ENCODE results near the gene MAP4K1. TPM values are rescaled to one million over a fixed set of nuclear protein-coding genes. Genes with fewer than 3 reads are reported as not detected.
A peak's percentile ranks its signal among the peaks of the same experiment; 100 is the strongest.
"Not testable (repeated sequence)": the region's sequence is repeated elsewhere in the genome, so short reads cannot be mapped to it uniquely, and the experiment has no call there.

Gene MAP4K1
- total RNA-seq, 1 donor, result 29.1 TPM

DNA sequence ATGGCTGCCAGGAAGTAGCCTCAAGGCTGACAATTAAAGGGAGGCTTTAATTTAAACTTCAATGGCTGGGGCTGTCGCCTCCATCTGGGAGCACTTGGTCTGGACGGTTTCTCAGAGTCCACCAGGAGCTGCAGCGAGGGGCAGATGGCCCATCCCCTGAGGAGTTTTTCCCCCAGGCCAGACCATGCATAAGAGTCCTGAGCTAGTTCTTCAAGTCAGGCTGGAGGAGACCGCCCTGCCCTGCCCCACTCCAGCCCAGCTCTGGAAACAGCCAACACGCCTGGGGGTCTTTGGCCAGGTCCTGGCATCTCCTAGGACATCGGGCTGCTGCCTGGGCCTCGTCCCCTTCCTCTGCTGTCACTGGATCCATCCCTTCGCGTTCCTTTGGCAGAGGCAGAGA lies 24.4 kb upstream of the MAP4K1 start:
- Histone ChIP-seq H3K27me3 (ENCODE audit: insufficient read depth, low read length) (no peaks in the 10 kb centered on the region), H3K4me3 (ENCODE audit: low read length) (no peak overlapping the region), H3K9me3 (ENCODE audit: low read depth, low read length) (no peaks in the 10 kb centered on the region), H3K4me1 (ENCODE audit: insufficient read depth, low read length) (peaks cover 6% of the 10 kb centered on the region)

DNA sequence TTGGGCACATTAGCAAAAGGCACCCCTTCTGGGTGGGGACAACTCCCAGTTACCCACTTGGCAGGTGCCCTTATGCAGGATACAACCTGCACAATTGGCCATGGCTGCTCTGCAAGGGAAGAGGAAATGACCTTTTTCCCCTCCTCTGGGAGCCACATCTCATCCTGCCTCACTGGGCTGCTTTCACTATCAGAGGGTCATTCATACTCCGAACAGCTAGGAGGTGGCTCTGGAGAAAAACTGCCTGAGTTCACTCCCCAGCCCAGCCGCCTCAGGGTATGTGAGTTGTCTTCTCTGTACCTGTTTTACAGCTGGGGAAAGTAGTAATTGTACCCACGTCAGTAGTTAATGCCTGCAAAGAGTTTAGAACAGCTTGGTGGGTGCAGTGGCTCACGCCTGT lies 22.6 kb upstream of the MAP4K1 start:
- H3K4me3 ChIP-seq (ENCODE audit: low read length), result no peak overlapping the region
- H3K27me3 ChIP-seq (ENCODE audit: insufficient read depth, low read length), result no peaks in the 10 kb centered on the region
- H3K9me3 ChIP-seq (ENCODE audit: low read depth, low read length), result no peaks in the 10 kb centered on the region
- H3K4me1 ChIP-seq (ENCODE audit: insufficient read depth, low read length), result peaks cover 19% of the 10 kb centered on the region

DNA sequence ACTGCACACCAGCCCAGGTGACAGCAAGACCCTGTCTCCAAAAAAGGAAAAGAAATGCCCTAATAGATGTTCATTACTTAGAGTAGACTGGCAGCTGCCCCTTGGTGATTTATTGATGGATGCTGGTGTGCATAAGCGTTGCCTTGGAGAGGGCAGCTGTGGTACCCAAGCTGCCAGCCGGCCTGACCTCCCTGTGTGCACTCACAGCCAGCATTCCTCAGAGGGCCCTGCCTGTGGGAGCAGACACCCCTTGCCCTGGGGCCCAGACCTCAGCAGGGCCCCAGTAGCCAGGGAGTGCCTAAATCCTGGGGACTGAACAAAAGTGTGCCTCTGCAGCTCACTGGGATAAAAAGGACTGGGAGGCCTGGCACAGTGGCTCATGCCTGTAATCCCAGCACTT lies 21.9 kb upstream of the MAP4K1 start:
- Histone ChIP-seq H3K4me3 (ENCODE audit: low read length) (no peak overlapping the region), H3K9me3 (ENCODE audit: low read depth, low read length) (no peaks in the 10 kb centered on the region), H3K4me1 (ENCODE audit: insufficient read depth, low read length) (peaks cover 26% of the 10 kb centered on the region), H3K27me3 (ENCODE audit: insufficient read depth, low read length) (no peaks in the 10 kb centered on the region)

DNA sequence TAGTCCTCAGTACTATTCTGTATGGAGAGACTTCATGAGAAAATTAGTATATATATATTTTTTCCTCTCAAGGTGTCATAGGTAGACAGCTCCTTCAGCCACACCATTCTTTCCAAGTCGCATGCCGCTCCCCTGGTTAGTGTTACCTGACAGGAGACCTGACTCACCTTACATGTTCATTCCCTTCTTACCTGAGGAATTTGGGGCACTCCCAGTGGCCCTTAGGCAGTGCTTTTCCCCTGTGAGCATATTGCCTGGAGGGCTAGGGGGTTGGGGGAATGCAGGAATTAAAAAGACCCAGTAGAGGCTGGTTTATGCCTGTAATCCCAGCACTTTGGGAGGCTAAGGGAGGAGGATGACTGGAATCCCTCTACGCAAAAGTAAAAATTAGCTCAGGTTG lies 20.7 kb upstream of the MAP4K1 start:
- no peak overlapping the region for H3K4me3 ChIP-seq (ENCODE audit: low read length)
- no peaks in the 10 kb centered on the region for H3K27me3 ChIP-seq (ENCODE audit: insufficient read depth, low read length)
- H3K4me1 ChIP-seq (ENCODE audit: insufficient read depth, low read length), result peaks cover 27% of the 10 kb centered on the region
- H3K9me3 ChIP-seq (ENCODE audit: low read depth, low read length), result no peaks in the 10 kb centered on the region

DNA sequence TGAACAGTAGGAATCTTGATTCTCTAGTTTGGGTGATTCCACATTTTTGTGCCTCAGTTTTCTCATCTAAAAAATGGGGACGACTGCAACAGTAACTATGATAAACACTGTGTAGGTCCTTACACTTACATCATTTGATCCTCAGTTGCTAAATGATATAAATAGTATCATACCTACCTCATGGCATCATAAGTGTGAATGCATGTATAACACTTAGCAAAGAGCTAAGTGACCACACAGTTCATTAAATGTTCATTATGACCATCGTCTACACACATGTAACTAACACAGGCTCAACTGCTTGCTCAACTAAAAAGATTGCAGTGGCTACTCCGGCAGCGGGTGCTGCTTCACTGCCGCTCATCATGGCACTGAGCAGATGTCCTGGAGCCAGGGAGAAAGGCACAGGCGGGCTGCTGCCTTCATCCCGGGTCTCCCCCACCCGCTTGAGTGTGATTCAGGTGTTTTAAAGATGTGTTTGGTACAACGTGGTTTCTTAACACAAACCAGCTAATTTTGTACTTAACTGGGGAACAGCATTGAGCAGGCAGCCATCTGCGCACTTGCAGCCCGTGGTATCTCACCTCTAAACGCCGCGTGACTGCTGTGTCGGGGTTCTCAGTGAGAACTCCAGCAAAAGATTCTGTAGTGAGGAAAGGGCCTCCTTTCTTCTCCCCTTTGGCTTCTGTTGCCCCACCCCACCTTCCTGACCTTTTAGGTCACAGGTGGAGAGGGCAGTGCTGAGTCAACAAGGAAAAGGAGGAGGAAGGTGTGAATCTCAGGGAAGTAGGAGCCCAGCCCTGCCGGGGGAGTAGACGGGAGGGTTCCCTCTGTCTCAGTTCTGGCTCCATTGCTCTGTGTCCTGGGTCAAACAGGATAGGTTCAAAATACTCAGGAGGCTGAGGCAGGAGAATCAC lies 18.0 kb upstream of the MAP4K1 start:
- Histone ChIP-seq H3K4me1 (ENCODE audit: insufficient read depth, low read length) (peaks cover 27% of the 10 kb centered on the region), H3K4me3 (ENCODE audit: low read length) (no peak overlapping the region), H3K9me3 (ENCODE audit: low read depth, low read length) (no peaks in the 10 kb centered on the region), H3K27me3 (ENCODE audit: insufficient read depth, low read length) (no peaks in the 10 kb centered on the region)

DNA sequence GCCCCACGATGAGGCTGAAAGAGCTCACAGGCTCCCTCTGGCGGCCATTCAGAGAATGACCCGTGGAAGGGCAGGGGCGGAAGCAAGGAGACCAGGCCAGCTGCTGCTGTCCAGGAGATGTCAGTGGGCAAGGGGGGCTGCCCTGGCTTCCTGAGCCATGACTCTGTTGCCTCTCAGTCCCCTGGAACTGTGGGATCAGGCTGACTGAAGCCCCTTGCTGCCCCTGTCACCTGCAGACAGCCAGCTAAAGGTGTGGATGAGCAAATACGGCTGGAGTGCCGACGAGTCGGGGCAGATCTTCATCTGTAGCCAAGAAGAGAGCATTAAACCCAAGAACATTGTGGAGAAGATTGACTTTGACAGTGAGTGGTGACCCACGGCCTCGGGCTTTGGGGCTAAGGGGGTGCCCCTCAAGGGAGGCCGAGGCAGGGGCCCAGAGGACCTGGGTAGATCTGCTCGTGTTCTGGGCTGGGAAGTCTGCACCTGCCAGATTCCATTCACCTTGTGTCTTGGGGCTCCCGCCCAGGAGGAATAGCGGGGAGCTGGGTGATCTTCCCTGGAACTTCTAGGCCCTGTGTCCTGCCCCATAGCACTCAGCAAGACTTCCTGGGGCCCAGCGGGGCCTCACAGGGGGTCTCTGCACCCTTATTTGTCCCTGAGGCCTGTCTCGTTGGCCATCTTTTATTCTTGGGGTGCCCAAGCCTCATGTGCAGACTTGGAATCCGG lies 17.2 kb upstream of the MAP4K1 start:
- H3K27me3 ChIP-seq (ENCODE audit: insufficient read depth, low read length), result no peaks in the 10 kb centered on the region
- H3K4me1 ChIP-seq (ENCODE audit: insufficient read depth, low read length), result peaks cover 27% of the 10 kb centered on the region
- no peaks in the 10 kb centered on the region for H3K9me3 ChIP-seq (ENCODE audit: low read depth, low read length)
- H3K4me3 ChIP-seq (ENCODE audit: low read length), result no peak overlapping the region

DNA sequence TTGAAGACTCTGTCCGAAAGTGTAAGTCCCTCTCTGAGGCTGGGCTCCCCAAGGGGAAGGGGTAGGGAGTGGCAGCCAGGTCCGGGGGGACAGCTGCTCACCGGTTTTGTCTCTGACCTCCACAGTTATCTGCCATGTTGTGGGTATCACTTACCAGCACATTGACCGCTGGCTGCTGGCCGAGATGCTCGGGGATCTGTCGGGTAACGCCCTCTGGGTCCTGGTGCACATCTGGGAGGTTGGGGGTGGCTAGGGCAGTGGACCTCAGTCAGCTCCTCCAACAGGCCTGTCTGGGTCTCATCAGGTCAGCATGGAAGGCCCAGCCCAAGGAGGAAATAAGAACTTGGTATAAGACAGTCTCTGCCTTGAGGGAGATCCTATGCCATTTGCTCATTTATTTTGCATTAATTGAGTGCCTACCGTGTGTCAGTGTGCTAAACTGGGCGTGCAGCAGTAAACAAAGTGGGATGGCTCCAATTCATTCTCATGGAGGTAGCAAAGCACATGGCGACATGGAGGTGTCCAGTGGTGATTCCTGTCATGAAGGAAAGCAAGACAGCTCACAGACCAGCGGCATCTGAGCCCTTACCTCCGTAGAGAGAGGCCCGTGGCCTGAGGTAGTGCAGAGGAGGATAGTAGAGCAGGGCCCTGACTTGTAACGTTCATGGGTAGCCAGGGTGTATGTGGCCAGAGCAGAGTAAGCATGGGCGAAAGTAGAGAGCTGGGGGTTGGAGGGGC lies 14.9 kb upstream of the MAP4K1 start:
- H3K27me3 ChIP-seq (ENCODE audit: insufficient read depth, low read length), result no peaks in the 10 kb centered on the region
- H3K9me3 ChIP-seq (ENCODE audit: low read depth, low read length), result no peaks in the 10 kb centered on the region
- H3K4me3 ChIP-seq (ENCODE audit: low read length), result no peak overlapping the region
- peaks cover 27% of the 10 kb centered on the region for H3K4me1 ChIP-seq (ENCODE audit: insufficient read depth, low read length)

DNA sequence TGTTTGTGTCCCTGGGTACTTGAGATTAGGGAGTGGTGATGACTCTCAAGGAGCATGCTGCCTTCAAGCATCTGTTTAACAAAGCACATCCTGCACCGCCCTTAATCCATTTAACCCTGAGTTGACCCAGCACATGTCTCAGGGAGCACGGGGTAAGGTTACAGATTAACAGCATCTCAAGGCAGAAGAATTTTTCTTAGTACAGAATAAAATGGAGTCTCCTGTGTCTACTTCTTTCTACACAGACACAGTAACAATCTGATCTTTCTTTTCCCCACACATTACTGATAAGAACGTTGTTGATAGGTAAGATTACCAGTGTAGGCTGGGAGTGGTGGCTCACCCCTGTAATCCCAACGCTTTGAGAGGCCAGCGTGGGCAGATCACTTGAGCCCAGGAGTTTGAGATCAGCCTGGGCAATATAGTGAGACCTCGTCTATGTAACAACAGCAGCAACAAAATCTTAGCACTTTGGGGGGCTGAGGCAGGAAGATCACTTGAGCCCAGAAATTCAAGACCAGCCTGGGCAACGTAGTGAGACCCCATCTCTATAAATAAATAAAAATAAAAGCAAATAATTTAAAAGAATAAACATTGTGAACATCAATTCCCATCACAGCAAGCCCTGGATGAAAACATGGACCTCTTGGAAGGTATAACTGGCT lies 14.2 kb upstream of the MAP4K1 start:
- H3K9me3 ChIP-seq (ENCODE audit: low read depth, low read length); H3K27me3 ChIP-seq (ENCODE audit: insufficient read depth, low read length); H3K4me3 ChIP-seq (ENCODE audit: low read length): not testable (repeated sequence)
- H3K4me1 ChIP-seq (ENCODE audit: insufficient read depth, low read length), result peaks cover 22% of the 10 kb centered on the region

DNA sequence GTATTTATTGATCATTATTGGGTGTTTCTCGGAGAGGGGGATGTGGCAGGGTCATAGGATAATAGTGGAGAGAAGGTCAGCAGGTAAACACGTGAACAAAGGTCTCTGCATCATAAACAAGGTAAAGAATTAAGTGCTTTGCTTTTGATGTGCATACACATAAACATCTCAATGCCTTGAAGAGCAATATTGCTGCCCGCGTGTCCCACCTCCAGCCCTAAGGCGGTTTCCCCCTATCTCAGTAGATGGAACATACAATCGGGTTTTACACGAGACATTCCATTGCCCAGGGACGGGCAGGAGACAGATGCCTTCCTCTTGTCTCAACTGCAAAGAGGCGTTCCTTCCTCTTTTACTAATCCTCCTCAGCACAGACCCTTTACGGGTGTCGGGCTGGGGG lies 13.5 kb upstream of the MAP4K1 start:
- peaks cover 15% of the 10 kb centered on the region for H3K4me1 ChIP-seq (ENCODE audit: insufficient read depth, low read length)
- not testable (repeated sequence) for H3K9me3 ChIP-seq (ENCODE audit: low read depth, low read length); H3K4me3 ChIP-seq (ENCODE audit: low read length); H3K27me3 ChIP-seq (ENCODE audit: insufficient read depth, low read length)

DNA sequence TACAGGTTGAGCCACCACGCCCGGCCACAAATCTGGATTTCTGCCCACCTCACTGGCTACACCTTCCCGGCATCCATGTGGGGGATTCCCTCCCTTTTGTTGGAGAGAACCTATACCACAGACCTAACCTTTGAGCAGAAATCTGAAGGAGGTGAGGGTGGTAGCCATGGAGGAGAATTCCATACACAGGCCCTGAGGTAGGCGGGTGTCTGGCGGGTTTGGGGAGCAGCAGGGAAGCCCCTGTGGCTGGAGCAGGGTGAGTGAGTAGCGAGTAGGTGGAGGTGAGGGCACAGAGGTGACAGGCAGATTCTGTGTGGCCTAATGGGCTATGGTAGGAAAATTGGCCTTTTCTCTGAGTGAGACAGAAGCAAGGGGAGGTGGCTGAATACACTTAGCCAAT lies 11.8 kb upstream of the MAP4K1 start:
- H3K4me3 ChIP-seq (ENCODE audit: low read length), result no peak overlapping the region
- peaks cover under 1% of the 10 kb centered on the region for H3K4me1 ChIP-seq (ENCODE audit: insufficient read depth, low read length)
- no peaks in the 10 kb centered on the region for H3K9me3 ChIP-seq (ENCODE audit: low read depth, low read length)
- no peaks in the 10 kb centered on the region for H3K27me3 ChIP-seq (ENCODE audit: insufficient read depth, low read length)

DNA sequence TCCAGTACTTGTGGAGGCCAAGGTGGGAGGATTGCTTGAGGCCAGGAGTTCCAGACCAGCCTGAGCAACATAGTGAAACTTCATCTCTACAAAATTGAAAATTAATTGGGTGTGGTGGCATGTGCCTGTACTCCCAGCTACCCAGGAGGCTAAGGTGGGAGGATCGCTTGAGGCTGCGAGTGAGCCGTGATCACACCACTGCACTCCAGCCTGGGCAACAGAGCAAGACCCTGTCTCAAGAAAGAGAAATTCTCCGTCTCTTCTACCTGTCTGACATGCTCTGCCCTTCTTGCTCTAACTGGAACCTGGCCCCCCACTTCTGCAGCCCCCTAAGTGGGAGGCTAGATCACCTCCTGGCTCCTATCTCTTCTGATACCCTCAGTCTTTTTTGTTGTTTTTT lies 8.6 kb upstream of the MAP4K1 start:
- no peaks in the 10 kb centered on the region for H3K27me3 ChIP-seq (ENCODE audit: insufficient read depth, low read length)
- H3K4me1 ChIP-seq (ENCODE audit: insufficient read depth, low read length), result no peaks in the 10 kb centered on the region
- no peak overlapping the region for H3K4me3 ChIP-seq (ENCODE audit: low read length)
- no peaks in the 10 kb centered on the region for H3K9me3 ChIP-seq (ENCODE audit: low read depth, low read length)

DNA sequence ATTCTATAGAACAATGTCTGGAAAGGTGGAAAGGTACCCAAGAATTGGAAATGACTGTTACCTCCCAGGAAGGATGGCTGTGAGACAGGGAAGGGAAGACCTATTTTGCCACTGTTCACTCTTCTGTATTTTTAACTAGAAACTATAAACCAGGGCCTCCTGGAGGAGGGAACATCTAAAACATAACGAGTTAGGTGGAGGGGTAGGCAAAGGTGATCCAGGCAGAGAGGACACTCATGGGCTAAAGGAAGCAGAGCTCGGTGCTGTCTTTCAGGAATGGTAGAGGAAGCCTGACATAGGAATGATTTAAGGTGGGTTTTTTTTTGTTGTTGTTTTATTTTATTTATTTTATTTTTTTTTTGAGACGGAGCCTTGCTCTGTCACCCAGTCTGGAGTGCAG lies 7.1 kb upstream of the MAP4K1 start:
- Histone ChIP-seq H3K4me3 (ENCODE audit: low read length) (no peak overlapping the region), H3K4me1 (ENCODE audit: insufficient read depth, low read length) (peaks cover 6% of the 10 kb centered on the region), H3K9me3 (ENCODE audit: low read depth, low read length) (no peaks in the 10 kb centered on the region), H3K27me3 (ENCODE audit: insufficient read depth, low read length) (no peaks in the 10 kb centered on the region)

DNA sequence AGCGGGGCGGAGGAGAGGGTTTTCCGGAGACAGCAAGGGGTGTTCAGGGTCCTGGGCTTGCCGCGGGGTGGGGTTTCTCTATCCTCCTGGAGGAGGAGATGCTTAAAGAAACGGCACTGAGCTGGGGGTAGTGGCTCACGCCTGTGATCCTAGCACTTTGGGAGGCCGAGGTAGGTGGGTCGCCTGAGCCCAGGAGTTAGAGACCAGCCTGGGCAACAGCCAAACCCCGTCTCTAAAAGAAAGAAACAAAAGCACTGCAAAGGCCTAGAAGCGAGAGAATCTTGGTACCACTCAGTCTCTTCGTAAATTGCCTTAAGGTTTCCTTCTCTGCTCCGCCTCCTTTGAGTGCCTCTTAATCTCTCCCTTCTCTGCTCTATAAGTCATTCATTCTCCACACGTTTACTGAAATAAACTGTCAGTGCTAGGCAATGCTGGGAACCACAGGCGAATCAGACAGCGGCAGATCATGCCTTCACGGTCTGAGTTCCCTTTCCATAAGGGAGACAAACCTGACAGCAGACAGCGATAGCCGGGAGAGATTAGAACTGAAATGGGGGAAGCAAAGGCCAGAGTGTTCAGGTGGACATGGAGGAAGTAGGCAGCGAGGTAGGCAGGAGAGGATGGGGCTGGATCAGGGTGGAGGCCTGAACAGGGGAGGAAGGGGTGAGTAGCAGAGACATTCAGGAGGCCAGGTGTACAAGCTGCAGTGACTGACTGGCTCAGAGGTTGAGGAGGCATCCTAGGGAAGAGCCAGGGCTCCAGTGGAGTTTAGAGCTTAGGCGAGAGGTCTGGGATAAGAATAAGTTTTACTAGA lies 1.8 kb upstream of the MAP4K1 start:
- no peaks in the 10 kb centered on the region for H3K9me3 ChIP-seq (ENCODE audit: low read depth, low read length)
- peaks cover 44% of the 10 kb centered on the region for H3K4me1 ChIP-seq (ENCODE audit: insufficient read depth, low read length)
- no peaks in the 10 kb centered on the region for H3K27me3 ChIP-seq (ENCODE audit: insufficient read depth, low read length)
- H3K4me3 ChIP-seq (ENCODE audit: low read length), result peak overlapping the region; percentile 73

Data from mononuclear cell (primary cell).